PC-9 (cell line): ENCODE data around the gene ANO9.

ENCODE experiments used
- EZH2 ChIP-seq: fragments of 200-600 bp; sonication (generic); IDR thresholded peaks from 2 replicates; pipeline ENCODE4 v1.8.0; 2017; ENCODE audit warnings: antibody characterized with exemption, low read depth
- TF ChIP-seq, protein P1 (sequence below): fragments of 200-600 bp; sonication (generic); conservative IDR thresholded peaks from 2 replicates; pipeline ENCODE4 v1.6.1; 2017; ENCODE audit warnings: mixed run types, antibody characterized with exemption, mild to moderate bottlenecking, moderate library complexity

DNA sequence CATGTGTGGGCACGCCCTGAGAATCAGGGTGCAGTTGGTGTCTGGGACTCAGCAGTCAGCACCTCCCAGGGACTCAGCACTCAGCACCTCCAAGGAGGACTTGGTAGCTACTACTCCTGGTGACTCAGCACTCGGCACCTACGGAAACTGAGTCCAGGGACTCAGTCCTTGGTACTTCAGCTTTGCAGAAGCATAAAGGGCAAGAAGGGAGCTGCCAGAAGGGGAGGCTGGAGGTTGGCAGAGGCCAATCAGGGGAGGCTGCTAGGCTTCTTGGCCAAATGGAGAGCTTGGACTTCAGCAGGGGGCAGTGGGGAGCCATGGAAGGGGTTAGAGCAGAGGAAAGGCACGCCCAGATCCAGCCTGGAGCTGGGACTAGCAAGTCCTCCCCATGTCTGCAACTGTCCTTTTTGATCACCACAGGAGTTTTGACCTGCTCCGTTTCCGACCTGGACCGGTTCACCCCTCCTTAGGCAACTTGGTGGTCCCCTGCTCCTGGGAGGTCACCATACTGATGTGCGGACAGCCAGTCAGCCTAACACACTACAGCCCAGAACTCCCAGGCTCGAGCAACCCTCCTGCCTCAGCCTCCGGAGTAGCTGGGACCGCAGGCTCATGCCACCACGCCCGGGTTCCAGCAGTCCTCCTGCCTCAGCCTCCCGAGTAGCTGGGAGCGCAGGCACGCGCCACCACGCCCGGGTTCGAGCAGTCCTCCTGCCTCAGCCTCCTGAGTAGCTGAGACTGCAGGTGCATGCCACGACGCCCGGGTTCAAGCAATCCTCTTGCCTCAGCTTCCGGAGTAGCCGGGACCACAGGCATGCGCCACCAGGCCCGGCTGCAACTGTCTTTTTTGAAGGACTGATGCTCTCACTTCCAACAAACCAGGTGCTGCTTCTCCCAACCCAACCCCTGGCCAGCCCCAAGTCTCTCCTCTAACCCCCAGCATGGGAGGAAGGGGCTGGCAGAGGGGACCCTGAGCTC lies 1.5 kb downstream of the ANO9 start:
- TF ChIP-seq, protein P1, sequence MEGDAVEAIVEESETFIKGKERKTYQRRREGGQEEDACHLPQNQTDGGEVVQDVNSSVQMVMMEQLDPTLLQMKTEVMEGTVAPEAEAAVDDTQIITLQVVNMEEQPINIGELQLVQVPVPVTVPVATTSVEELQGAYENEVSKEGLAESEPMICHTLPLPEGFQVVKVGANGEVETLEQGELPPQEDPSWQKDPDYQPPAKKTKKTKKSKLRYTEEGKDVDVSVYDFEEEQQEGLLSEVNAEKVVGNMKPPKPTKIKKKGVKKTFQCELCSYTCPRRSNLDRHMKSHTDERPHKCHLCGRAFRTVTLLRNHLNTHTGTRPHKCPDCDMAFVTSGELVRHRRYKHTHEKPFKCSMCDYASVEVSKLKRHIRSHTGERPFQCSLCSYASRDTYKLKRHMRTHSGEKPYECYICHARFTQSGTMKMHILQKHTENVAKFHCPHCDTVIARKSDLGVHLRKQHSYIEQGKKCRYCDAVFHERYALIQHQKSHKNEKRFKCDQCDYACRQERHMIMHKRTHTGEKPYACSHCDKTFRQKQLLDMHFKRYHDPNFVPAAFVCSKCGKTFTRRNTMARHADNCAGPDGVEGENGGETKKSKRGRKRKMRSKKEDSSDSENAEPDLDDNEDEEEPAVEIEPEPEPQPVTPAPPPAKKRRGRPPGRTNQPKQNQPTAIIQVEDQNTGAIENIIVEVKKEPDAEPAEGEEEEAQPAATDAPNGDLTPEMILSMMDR: no peak
- TF ChIP-seq EZH2: no peak
